ENCODE measurements around the gene CDH26.

CDH26 gene

DNA sequence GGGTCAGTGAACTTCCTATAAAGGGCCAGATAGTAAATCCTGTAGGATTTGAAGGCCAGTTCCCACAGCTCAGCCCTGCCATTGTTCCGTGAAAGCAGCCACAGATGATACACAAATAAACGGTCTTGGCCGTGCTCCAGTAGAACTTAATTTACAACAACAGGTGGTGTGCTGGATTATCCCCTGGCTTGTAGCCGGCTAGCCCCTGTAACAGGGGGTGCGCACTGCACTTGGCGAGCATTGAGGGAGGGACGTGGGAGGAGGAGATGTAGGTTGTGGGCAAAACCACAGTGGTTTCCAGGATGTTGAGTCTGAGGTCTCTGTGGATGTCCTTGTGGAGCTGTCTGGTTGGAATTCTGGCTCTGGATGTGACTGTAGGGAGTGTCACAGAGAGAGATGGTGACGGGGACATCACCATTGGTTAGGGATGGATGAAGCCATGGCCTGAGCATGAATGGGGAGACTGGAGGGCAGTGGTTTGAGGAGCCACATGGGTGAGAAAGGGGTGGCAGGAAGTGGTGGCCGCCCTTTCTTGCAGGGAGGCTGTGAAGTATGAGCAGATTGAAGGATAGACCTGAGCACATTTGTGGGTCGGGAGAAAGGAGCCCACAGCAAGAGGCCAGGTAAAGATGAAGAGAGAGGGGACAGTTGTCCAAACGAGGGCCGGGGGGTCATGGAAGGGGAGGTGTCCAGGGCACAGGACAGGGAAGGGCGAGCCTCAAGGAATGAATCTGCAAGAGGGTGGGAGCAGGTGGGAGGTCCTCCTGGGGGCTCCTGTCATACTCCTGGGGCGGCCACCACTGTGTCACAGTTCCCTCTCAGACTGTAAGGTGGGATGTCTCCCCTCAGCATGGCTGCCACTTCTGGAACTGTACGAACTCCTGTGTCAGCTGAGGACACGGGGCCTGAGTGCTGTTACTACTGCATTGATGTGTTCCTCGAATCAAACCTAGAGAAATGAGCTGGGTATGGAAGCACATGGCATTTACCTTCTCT lies 53.6 kb downstream of the CDH26 start:
- TF ChIP-seq, protein P1, sequence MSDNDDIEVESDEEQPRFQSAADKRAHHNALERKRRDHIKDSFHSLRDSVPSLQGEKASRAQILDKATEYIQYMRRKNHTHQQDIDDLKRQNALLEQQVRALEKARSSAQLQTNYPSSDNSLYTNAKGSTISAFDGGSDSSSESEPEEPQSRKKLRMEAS (IDR thresholded peaks at IDR 0.05) = no peak

DNA sequence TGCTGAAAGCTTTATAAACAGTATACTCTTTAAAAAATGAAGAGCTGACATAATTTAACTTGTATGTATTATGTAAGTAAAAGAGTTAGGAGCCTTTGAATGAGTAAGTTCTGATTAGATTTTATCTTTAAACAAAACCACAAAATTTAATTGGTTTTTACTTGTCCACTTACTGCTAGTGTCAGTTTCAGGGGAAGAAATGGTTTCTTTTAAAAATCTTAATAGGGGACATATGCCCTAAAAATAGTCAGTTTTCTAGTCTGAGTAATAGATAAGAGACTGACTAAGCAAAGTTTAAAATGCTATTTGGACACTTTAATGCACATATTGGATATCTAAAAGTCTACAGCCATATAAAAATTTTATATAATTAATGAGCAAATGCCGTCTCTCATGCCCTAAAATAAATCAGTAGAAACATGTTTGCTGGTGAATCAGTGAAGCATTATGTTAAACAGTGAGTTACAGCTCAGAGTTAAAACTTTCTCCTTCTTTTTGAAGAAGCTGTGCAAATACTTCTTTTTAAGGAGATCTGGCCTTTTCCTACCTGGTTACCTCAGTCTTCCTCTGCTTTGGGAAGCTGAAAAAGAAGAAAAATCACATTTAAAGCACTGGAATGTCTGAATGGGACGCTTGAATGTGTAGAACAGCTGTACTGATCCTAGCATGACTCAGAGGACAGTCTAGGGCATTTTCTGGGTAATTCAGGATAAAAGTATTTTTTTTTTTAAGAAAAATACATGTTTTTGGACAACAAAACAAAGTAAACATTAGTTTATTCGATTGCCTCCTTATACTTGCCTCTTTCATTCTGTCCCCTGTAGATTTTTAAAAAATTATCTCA lies 55.3 kb downstream of the CDH26 start:
- TF ChIP-seq TEAD4 (IDR thresholded peaks at IDR 0.05) = no peak
- TF ChIP-seq NFIC (IDR thresholded peaks at IDR 0.05) = no peak

DNA sequence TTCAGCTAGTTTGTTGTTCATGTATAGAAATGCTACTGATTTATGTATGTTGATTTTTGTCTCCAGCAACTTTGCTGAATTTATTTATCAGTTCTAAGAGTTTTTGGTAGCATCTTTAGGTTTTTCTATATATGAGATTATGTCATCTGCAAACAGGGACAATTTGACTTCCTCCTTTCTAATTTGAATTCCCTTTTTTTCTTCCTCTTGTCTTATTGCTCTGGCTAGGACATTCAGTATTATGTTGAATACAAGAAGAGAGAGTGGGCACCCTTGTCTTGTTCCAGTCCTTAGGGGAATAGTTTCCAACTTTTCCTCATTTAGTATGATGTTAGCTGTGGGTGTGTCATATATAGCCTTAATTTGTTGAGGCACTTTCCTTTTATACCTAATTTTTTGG lies 58.2 kb downstream of the CDH26 start:
- TF ChIP-seq CEBPB (IDR thresholded peaks at IDR 0.05) (no peak), TAF1 (IDR thresholded peaks at IDR 0.05; ENCODE audit: low read depth) (no peak), TEAD4 (IDR thresholded peaks at IDR 0.05) (no peak), YY1 (IDR thresholded peaks at IDR 0.05; ENCODE audit: low read depth) (no peak)
- TF ChIP-seq, protein P2, sequence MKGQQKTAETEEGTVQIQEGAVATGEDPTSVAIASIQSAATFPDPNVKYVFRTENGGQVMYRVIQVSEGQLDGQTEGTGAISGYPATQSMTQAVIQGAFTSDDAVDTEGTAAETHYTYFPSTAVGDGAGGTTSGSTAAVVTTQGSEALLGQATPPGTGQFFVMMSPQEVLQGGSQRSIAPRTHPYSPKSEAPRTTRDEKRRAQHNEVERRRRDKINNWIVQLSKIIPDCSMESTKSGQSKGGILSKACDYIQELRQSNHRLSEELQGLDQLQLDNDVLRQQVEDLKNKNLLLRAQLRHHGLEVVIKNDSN (IDR thresholded peaks at IDR 0.05) = no peak
- TF ChIP-seq, protein P1 (IDR thresholded peaks at IDR 0.05) = no peak

DNA sequence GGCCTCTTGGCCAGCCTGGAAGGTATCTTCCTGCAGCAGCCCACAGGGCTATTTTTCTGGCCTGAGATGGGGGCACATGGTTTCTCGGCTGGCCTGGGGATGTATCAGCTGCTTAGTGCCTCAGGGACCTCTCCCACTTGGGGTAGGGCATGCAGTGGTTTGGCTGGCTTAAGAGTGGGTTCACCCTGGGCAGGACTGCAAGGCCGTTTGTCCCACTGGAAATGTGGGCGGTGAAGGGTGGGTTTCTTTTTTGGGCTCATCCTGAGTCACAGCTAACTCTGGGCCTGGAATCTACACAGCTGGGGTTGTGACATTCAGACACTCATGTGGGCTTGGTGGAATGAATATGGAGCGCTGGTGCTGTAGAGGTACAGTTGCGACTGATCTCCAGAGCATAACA lies 62.0 kb downstream of the CDH26 start:
- TF ChIP-seq NFIC (IDR thresholded peaks at IDR 0.05) = no peak
- TF ChIP-seq, protein P2 (IDR thresholded peaks at IDR 0.05) = no peak
- TF ChIP-seq, protein P1 (IDR thresholded peaks at IDR 0.05) = no peak
- TF ChIP-seq, protein P3, sequence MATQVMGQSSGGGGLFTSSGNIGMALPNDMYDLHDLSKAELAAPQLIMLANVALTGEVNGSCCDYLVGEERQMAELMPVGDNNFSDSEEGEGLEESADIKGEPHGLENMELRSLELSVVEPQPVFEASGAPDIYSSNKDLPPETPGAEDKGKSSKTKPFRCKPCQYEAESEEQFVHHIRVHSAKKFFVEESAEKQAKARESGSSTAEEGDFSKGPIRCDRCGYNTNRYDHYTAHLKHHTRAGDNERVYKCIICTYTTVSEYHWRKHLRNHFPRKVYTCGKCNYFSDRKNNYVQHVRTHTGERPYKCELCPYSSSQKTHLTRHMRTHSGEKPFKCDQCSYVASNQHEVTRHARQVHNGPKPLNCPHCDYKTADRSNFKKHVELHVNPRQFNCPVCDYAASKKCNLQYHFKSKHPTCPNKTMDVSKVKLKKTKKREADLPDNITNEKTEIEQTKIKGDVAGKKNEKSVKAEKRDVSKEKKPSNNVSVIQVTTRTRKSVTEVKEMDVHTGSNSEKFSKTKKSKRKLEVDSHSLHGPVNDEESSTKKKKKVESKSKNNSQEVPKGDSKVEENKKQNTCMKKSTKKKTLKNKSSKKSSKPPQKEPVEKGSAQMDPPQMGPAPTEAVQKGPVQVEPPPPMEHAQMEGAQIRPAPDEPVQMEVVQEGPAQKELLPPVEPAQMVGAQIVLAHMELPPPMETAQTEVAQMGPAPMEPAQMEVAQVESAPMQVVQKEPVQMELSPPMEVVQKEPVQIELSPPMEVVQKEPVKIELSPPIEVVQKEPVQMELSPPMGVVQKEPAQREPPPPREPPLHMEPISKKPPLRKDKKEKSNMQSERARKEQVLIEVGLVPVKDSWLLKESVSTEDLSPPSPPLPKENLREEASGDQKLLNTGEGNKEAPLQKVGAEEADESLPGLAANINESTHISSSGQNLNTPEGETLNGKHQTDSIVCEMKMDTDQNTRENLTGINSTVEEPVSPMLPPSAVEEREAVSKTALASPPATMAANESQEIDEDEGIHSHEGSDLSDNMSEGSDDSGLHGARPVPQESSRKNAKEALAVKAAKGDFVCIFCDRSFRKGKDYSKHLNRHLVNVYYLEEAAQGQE (IDR thresholded peaks at IDR 0.05; ENCODE audit: low read depth) = no peak
- TF ChIP-seq ZBTB7A (IDR thresholded peaks at IDR 0.05; ENCODE audit: low read depth) = no peak
- TF ChIP-seq TEAD4 (IDR thresholded peaks at IDR 0.05) = no peak

DNA sequence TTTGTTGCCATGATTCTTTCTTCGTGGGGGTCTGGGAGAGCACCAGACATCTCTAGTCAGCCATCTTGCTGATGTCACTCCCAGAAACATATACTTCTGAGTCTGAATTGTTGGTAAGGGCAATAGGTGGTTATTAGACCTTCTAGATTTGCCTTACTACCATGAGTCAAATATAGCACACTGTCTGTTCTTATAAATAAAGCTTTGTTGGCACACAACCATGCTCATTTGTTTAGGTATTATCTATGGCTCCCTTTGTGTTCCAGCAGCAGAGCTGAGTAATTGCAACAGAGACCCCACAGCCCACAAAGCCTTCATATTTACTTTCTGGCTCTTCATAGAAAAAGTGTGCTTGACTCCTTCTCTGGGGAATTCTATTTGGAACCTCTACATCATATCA lies 62.9 kb downstream of the CDH26 start:
- no peak for TF ChIP-seq NFIC (IDR thresholded peaks at IDR 0.05)
- TF ChIP-seq EGR1 (IDR thresholded peaks at IDR 0.05) = no peak
- no peak for TF ChIP-seq TAF1 (IDR thresholded peaks at IDR 0.05; ENCODE audit: low read depth)
- TF ChIP-seq, protein P3 (IDR thresholded peaks at IDR 0.05; ENCODE audit: low read depth) = no peak
- no peak for TF ChIP-seq TEAD4 (IDR thresholded peaks at IDR 0.05)
- TF ChIP-seq, protein P1 (IDR thresholded peaks at IDR 0.05) = no peak
- no peak for TF ChIP-seq FOXM1 (IDR thresholded peaks at IDR 0.05; ENCODE audit: borderline replicate concordance, low read depth)
- TF ChIP-seq RAD21 (IDR thresholded peaks at IDR 0.05; ENCODE audit: low read depth) = no peak
- TF ChIP-seq EP300 (IDR thresholded peaks at IDR 0.05; ENCODE audit: borderline replicate concordance) = no peak
- TF ChIP-seq YY1 (IDR thresholded peaks at IDR 0.05; ENCODE audit: low read depth) = no peak
- no peak for TF ChIP-seq TCF12 (IDR thresholded peaks at IDR 0.05; ENCODE audit: low read depth)
- TF ChIP-seq, protein P2 (IDR thresholded peaks at IDR 0.05) = no peak

Measured in Ishikawa (cell line).